HG02763 (cell line): ENCODE results near the gene BACH2.
"Not testable (repeated sequence)": the region's sequence is repeated elsewhere in the genome, so short reads cannot be mapped to it uniquely, and the experiment has no call there.

Experiments
- ATAC-seq: cut with Tn5 transposase; IDR thresholded peaks from one replicate; pipeline ENCODE4 v1.9.1; 2021; ENCODE audit warnings: mild to moderate bottlenecking, moderate library complexity; ENCODE audit not compliant: unreplicated experiment

The BACH2 gene

GRCh38 chr6:90076511-90077415 is 219.9 kb downstream of the BACH2 start:
- no peak for ATAC-seq

- no peak for ATAC-seq
Measured at GRCh38 chr6:90074161-90074850, 222.3 kb downstream of the BACH2 start.

GRCh38 chr6:90072935-90073464 is 223.6 kb downstream of the BACH2 start:
- ATAC-seq: no peak

GRCh38 chr6:90072501-90072900 is 224.1 kb downstream of the BACH2 start:
- ATAC-seq: no peak

GRCh38 chr6:90068703-90069523 is 227.7 kb downstream of the BACH2 start:
- ATAC-seq: no peak

- no peak for ATAC-seq
Measured at GRCh38 chr6:90068264-90068663, 228.4 kb downstream of the BACH2 start.

GRCh38 chr6:90066697-90067096 is 229.9 kb downstream of the BACH2 start:
- ATAC-seq: no peak

- no peak for ATAC-seq
Measured at GRCh38 chr6:90065173-90065572, 231.5 kb downstream of the BACH2 start.

GRCh38 chr6:90062667-90063066 is 234.0 kb downstream of the BACH2 start:
- ATAC-seq: no peak

GRCh38 chr6:90062051-90062450 is 234.6 kb downstream of the BACH2 start:
- no peak for ATAC-seq

GRCh38 chr6:90059178-90059577 is 237.5 kb downstream of the BACH2 start:
- not testable (repeated sequence) for ATAC-seq

GRCh38 chr6:90055924-90056323 is 240.7 kb downstream of the BACH2 start:
- ATAC-seq: not testable (repeated sequence)

- not testable (repeated sequence) for ATAC-seq
Measured at GRCh38 chr6:90054193-90054592, 242.4 kb downstream of the BACH2 start.

- no peak for ATAC-seq
Measured at GRCh38 chr6:90053614-90054013, 243.0 kb downstream of the BACH2 start.

- ATAC-seq: no peak
Measured at GRCh38 chr6:90049295-90049694, 247.3 kb downstream of the BACH2 start.

GRCh38 chr6:90048206-90048967 is 248.3 kb downstream of the BACH2 start:
- no peak for ATAC-seq

- ATAC-seq: no peak
Measured at GRCh38 chr6:90045535-90045934, 251.1 kb downstream of the BACH2 start.

- no peak for ATAC-seq
Measured at GRCh38 chr6:90044833-90045381, 251.7 kb downstream of the BACH2 start.

GRCh38 chr6:90044182-90044832 is 252.3 kb downstream of the BACH2 start:
- ATAC-seq: no peak
